Sigmoid colon (tissue), 4 donors: ENCODE results near the gene CTXN1.

Experiments used
- EP300 ChIP-seq, 4 donors: sonication (generic); formaldehyde crosslinking; IDR thresholded peaks; one replicate each; pipeline ENCODE4 v1.6.1; 2017; ENCODE audit warnings: antibody characterized with exemption in 4 of 4
- POLR2A ChIP-seq, 2 donors: fragments of 450-650 bp; IDR thresholded peaks; one replicate each; pipeline ENCODE4 v1.6.1; 2016; ENCODE audit warnings: antibody characterized with exemption in 2 of 2, mild to moderate bottlenecking in 2 of 2, moderate library complexity in 2 of 2
- POLR2AphosphoS5 ChIP-seq, 4 donors: sonication (generic); formaldehyde crosslinking; IDR thresholded peaks; one replicate each; pipeline ENCODE4 v1.6.1; 2017; ENCODE audit warnings: antibody characterized with exemption in 4 of 4
- TF ChIP-seq, protein P1 (sequence below), 4 experiments: fragments of 450-650 bp in 3 of 4; fragments of 200-600 bp in 1 of 4; IDR thresholded peaks; one replicate each; pipeline ENCODE4 v1.5.1; 2016 to 2019; ENCODE audit warnings: antibody characterized with exemption in 4 of 4, mild to moderate bottlenecking in 3 of 4, moderate library complexity in 2 of 4

DNA sequence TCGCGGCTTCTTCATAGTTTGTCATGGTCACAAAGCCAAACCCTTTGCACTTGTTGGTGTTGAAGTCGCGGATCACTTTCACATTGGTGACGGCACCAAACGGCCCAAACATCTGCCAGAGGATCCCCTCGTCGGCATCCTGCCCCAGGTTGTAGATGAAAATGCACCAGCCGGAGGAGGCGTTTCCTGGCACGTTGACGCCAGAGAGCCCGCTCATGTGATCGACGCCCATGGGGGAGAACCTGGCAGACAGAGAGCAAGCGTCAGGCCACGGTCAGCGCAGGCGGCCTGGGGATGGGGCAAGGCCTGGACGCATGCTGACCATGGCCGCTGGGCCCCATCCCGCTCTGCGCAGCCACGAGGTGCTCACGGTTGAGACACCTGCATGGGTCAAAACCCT lies 37.6 kb upstream of the CTXN1 start:
- TF ChIP-seq, protein P1, sequence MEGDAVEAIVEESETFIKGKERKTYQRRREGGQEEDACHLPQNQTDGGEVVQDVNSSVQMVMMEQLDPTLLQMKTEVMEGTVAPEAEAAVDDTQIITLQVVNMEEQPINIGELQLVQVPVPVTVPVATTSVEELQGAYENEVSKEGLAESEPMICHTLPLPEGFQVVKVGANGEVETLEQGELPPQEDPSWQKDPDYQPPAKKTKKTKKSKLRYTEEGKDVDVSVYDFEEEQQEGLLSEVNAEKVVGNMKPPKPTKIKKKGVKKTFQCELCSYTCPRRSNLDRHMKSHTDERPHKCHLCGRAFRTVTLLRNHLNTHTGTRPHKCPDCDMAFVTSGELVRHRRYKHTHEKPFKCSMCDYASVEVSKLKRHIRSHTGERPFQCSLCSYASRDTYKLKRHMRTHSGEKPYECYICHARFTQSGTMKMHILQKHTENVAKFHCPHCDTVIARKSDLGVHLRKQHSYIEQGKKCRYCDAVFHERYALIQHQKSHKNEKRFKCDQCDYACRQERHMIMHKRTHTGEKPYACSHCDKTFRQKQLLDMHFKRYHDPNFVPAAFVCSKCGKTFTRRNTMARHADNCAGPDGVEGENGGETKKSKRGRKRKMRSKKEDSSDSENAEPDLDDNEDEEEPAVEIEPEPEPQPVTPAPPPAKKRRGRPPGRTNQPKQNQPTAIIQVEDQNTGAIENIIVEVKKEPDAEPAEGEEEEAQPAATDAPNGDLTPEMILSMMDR (IDR thresholded peaks at IDR 0.05) = no peak
- no peak for TF ChIP-seq POLR2A (IDR thresholded peaks at IDR 0.05)
- TF ChIP-seq POLR2AphosphoS5 (IDR thresholded peaks at IDR 0.05) = no peak
- TF ChIP-seq EP300 (IDR thresholded peaks at IDR 0.05) = no peak
